Measurements from ENCODE around the gene NRARP. TPM values are rescaled to one million over a fixed set of nuclear protein-coding genes. Genes with fewer than 3 reads are reported as not detected.
"Not testable (repeated sequence)": the region's sequence is repeated elsewhere in the genome, so short reads cannot be mapped to it uniquely, and the experiment has no call there.

Gene NRARP
- total RNA-seq, 1 donor from 2014 or later: 33.7 TPM

DNA sequence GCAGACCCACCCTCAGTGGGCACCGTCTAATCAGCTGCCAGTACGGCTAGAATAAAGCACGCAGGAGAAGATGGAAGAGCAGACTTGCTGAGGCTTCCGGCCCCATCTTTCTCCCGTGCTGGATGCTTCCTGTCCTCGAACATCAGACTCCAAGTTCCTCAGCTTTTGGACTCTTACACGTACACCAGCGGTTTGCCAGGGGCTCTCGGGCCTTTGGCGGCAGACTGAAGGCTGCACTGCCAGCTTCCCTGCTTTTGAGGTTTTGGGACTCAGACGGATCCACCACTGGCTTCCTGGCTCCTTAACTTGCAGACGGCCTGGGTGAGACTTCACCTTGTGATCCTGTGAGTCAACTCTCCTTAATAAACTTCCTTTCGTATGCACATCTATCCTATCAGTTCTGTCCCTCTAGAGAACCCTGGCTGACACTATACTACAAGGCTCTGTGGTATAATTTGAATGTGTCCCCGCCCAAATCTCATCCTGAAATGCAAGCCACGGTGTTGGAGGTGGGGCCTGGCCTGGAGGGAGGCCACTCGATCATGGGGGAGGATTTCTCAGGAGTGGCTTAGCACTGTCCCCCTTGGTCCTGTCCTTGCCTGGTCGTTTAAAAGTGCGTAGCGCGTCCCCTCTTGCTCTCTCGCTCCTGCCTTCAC lies 31.1 kb upstream of the NRARP start:
- no peak for DNase-seq (ENCODE audit: low read depth, low spot score)
- peak overlapping the region; percentile 81 for H3K27ac Mint-ChIP-seq (ENCODE audit: unreplicated experiment)
- H3K4me1 Mint-ChIP-seq: no peaks in the 10 kb centered on the region

GRCh38 chr9:137331929-137332328 lies 29.9 kb upstream of the NRARP start:
- no peak overlapping the region for H3K4me3 Mint-ChIP-seq
- H3K36me3 Mint-ChIP-seq (ENCODE audit: low read depth): peaks cover 9% of the 10 kb centered on the region

More for the DNA sequence above, 31.1 kb upstream of the NRARP start:
- H3K4me3 Mint-ChIP-seq: no peak overlapping the region
- TF ChIP-seq, protein P1, sequence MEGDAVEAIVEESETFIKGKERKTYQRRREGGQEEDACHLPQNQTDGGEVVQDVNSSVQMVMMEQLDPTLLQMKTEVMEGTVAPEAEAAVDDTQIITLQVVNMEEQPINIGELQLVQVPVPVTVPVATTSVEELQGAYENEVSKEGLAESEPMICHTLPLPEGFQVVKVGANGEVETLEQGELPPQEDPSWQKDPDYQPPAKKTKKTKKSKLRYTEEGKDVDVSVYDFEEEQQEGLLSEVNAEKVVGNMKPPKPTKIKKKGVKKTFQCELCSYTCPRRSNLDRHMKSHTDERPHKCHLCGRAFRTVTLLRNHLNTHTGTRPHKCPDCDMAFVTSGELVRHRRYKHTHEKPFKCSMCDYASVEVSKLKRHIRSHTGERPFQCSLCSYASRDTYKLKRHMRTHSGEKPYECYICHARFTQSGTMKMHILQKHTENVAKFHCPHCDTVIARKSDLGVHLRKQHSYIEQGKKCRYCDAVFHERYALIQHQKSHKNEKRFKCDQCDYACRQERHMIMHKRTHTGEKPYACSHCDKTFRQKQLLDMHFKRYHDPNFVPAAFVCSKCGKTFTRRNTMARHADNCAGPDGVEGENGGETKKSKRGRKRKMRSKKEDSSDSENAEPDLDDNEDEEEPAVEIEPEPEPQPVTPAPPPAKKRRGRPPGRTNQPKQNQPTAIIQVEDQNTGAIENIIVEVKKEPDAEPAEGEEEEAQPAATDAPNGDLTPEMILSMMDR (conservative IDR thresholded peaks at IDR 0.05): no peak
- no peaks in the 10 kb centered on the region for H3K27me3 Mint-ChIP-seq (ENCODE audit: low read depth)
- peaks cover 9% of the 10 kb centered on the region for H3K9me3 Mint-ChIP-seq
- peaks cover 9% of the 10 kb centered on the region for H3K36me3 Mint-ChIP-seq (ENCODE audit: low read depth)

DNA sequence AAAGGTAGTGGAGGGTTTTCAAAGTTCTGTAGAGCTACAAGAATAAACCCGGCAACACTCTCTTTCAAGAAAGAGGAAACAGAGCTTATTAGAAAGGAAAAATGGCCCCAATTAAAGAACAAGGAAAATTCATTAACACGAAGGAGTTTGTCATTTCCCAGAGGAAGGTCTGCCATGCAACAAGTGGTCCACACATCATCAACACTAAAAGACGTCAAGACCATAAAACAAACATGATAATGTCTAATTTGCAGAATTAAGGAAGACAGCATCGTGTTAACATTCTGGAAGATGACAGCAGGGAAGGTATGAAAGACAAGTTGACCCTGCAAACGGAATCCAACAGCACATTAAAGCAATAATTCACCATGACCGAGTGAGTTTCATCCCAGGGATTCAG lies 28.6 kb upstream of the NRARP start:
- Mint-ChIP-seq H3K27ac (ENCODE audit: unreplicated experiment) (no peak overlapping the region), H3K9me3 (peaks cover 10% of the 10 kb centered on the region), H3K27me3 (ENCODE audit: low read depth) (no peaks in the 10 kb centered on the region), H3K4me3 (no peak overlapping the region), H3K4me1 (no peaks in the 10 kb centered on the region), H3K36me3 (ENCODE audit: low read depth) (peaks cover 9% of the 10 kb centered on the region)
- no peak for DNase-seq (ENCODE audit: low read depth, low spot score)
- TF ChIP-seq, protein P1 (conservative IDR thresholded peaks at IDR 0.05): no peak

More at GRCh38 chr9:137331929-137332328, 29.9 kb upstream of the NRARP start:
- Mint-ChIP-seq H3K4me1 (no peaks in the 10 kb centered on the region), H3K9me3 (peaks cover 14% of the 10 kb centered on the region), H3K27ac (ENCODE audit: unreplicated experiment) (no peak overlapping the region), H3K27me3 (ENCODE audit: low read depth) (no peaks in the 10 kb centered on the region)
- TF ChIP-seq, protein P1 (conservative IDR thresholded peaks at IDR 0.05): no peak
- no peak for DNase-seq (ENCODE audit: low read depth, low spot score)

DNA sequence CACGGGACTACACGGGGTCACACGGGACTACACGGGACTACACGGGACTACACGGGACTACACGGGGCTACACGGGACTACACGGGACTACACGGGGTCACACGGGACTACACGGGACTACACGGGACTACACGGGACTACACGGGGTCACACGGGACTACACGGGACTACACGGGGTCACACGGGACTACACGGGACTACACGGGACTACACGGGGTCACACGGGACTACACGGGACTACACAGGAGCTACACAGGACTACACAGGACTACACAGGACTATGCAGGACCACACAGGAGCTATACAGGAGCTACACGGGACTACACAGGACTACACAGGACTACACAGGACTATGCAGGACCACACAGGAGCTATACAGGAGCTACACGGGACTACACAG lies 27.5 kb upstream of the NRARP start:
- not testable (repeated sequence) for H3K27me3 Mint-ChIP-seq (ENCODE audit: low read depth); H3K4me1 Mint-ChIP-seq; H3K27ac Mint-ChIP-seq (ENCODE audit: unreplicated experiment); H3K4me3 Mint-ChIP-seq; DNase-seq (ENCODE audit: low read depth, low spot score); H3K36me3 Mint-ChIP-seq (ENCODE audit: low read depth)
- peaks cover 10% of the 10 kb centered on the region for H3K9me3 Mint-ChIP-seq

- not testable (repeated sequence) for H3K4me1 Mint-ChIP-seq; H3K4me3 Mint-ChIP-seq; H3K27ac Mint-ChIP-seq (ENCODE audit: unreplicated experiment); DNase-seq (ENCODE audit: low read depth, low spot score); H3K27me3 Mint-ChIP-seq (ENCODE audit: low read depth); H3K36me3 Mint-ChIP-seq (ENCODE audit: low read depth)
- peaks cover 10% of the 10 kb centered on the region for H3K9me3 Mint-ChIP-seq
Observed at GRCh38 chr9:137327641-137328550, 25.8 kb upstream of the NRARP start.

DNA sequence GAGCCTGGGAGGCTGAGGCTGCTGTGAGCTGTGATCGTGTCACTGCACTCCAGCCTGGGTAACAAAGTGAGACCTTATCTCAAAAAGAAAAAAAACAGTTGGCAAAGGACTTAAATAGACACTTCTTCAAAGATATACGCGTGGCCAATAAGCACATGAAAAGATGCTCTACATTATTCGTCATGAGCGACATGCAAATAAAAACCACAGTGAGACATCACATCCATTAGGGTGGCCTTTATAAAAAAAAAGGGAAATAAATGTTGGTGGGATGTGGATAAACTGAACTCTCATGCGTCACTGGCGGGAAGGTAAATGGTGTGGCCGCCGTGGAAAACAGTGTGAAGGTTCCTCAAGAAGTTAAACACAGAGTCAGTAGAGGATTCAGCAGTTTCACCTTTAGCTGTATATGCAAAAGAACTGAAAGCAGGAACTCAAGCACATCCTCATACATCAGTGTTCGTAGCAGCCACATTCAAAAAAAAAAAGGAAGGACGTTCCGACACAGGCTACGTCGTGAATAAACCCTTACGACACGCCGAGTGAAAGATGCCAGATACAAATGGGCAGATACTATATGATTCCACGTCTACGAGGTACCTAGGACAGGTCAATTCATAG lies 24.5 kb upstream of the NRARP start:
- H3K27ac Mint-ChIP-seq (ENCODE audit: unreplicated experiment): no peak overlapping the region
- peaks cover 10% of the 10 kb centered on the region for H3K9me3 Mint-ChIP-seq
- TF ChIP-seq, protein P1 (conservative IDR thresholded peaks at IDR 0.05): no peak
- H3K36me3 Mint-ChIP-seq (ENCODE audit: low read depth): peaks cover 5% of the 10 kb centered on the region
- no peaks in the 10 kb centered on the region for H3K4me1 Mint-ChIP-seq
- no peak for DNase-seq (ENCODE audit: low read depth, low spot score)
- no peak overlapping the region for H3K4me3 Mint-ChIP-seq
- H3K27me3 Mint-ChIP-seq (ENCODE audit: low read depth): no peaks in the 10 kb centered on the region
